Measurements from ENCODE around the gene HOXA3. TPM values are rescaled to one million over a fixed set of nuclear protein-coding genes. Genes with fewer than 3 reads are reported as not detected.

The HOXA3 gene
- total RNA-seq, 1 experiment from 2014 or later = not detected

- Histone ChIP-seq H2BK15ac (ENCODE audit: low read depth, low read length) (no peak overlapping the region), H4K20me1 (ENCODE audit: control insufficient read depth, insufficient read depth, insufficient read length) (peaks cover 3% of the 10 kb centered on the region), H2BK120ac (ENCODE audit: low read depth, low read length, poor library complexity, severe bottlenecking) (no peak overlapping the region), H4K8ac (replicated peaks; ENCODE audit: insufficient read length, low read depth, low read length) (no peak overlapping the region), H3K56ac (ENCODE audit: insufficient read length, low read depth, low read length) (no peak overlapping the region), H2AFZ (ENCODE audit: low read length) (no peak overlapping the region), H3K23me2 (ENCODE audit: insufficient read length, low read depth, low read length, poor library complexity, severe bottlenecking) (no peaks in the 10 kb centered on the region), H3K79me2 (ENCODE audit: insufficient read depth, low read length) (no peaks in the 10 kb centered on the region), H2BK20ac (ENCODE audit: low read depth, low read length, poor library complexity, severe bottlenecking) (no peak overlapping the region), H3K23ac (ENCODE audit: insufficient read length, low read depth, low read length) (no peak overlapping the region), H2AK5ac (ENCODE audit: insufficient read length, low read length) (no peak overlapping the region), H3K4ac (ENCODE audit: low read depth, low read length) (no peak overlapping the region), H4K5ac (ENCODE audit: insufficient read length, low read depth, low read length) (no peak overlapping the region), H3K18ac (ENCODE audit: insufficient read length, low read depth, low read length) (no peak overlapping the region), H3K9me3 (ENCODE audit: control insufficient read depth, low read depth, low read length) (no peaks in the 10 kb centered on the region), H3K4me1 (ENCODE audit: insufficient read depth, low read length) (no peaks in the 10 kb centered on the region), H3K27me3 (ENCODE audit: insufficient read depth, low read length) (peaks cover 95% of the 10 kb centered on the region), H3K4me2 (ENCODE audit: insufficient read depth, insufficient read length, low read length) (peak overlapping the region; percentile 20), H3K9ac (ENCODE audit: extremely low read depth, insufficient read length, low read length) (no peak overlapping the region), H3K79me1 (ENCODE audit: insufficient read depth, low read depth, low read length, poor library complexity, severe bottlenecking) (no peaks in the 10 kb centered on the region), H4K91ac (ENCODE audit: insufficient read length, low read depth, low read length) (no peak overlapping the region), H3K14ac (ENCODE audit: insufficient read depth, low read length) (no peak overlapping the region), H3T11ph (ENCODE audit: low read length) (no peak overlapping the region), H2BK5ac (ENCODE audit: insufficient read length, low read length) (no peak overlapping the region), H2BK12ac (ENCODE audit: insufficient read length, low read depth, low read length) (no peak overlapping the region), H3K27ac (ENCODE audit: insufficient read length, low read depth, low read length) (no peak overlapping the region)
- H3K27me3 Mint-ChIP-seq (ENCODE audit: low read depth) = peaks cover 97% of the 10 kb centered on the region
- TF ChIP-seq CTCF (conservative IDR thresholded peaks at IDR 0.05) = no peak
- no peak for DNase-seq
- H3K27ac Mint-ChIP-seq = no peak overlapping the region
- whole genome bisulfite sequencing (ENCODE audit: extremely low coverage, insufficient read length, low lambda C conversion rate) = no CpG with 5 or more reads among the region's 12 CpGs
- H3K9me3 Mint-ChIP-seq = peaks cover 0 to 10% of the 10 kb centered on the region in 2 experiments; a peak in 2 of 5 replicates
- H3K4me1 Mint-ChIP-seq = no peaks in the 10 kb centered on the region
- no peaks in the 10 kb centered on the region; a peak in 1 of 7 replicates for H3K36me3 Mint-ChIP-seq (ENCODE audit: insufficient read depth in 1 of 3, low read depth in 3 of 3)
- H3K4me3 Mint-ChIP-seq = peak overlapping the region; percentile 46 to 60; a peak in 3 of 5 replicates
Measured at GRCh38 chr7:27131390-27131819, 21.0 kb downstream of the HOXA3 start.

Data from H9 (cell line).